Measurements from ENCODE around the gene ERCC2.

DNA sequence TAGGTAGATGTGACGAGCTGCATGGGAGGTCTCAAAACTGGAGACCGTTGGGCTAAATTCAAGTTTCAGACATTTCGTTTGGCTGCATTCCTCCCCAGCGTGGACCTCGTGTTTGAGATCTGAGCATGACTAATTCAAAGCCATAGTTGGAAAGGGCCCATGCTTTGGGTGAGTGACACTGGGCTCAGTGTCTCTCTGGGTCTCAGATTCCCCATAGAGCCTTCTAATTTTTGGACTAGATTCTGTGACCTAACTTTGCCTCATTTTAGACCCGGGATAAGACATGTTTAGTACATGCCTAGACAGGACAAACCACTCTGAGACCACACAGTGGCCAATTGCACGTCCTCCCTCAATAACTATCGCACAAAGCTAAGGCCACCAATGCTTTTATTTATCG lies 64.3 kb downstream of the ERCC2 start:
- no peak for TF ChIP-seq EGR1 (IDR thresholded peaks at IDR 0.05)
- TF ChIP-seq, protein P1, sequence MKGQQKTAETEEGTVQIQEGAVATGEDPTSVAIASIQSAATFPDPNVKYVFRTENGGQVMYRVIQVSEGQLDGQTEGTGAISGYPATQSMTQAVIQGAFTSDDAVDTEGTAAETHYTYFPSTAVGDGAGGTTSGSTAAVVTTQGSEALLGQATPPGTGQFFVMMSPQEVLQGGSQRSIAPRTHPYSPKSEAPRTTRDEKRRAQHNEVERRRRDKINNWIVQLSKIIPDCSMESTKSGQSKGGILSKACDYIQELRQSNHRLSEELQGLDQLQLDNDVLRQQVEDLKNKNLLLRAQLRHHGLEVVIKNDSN (IDR thresholded peaks at IDR 0.05): no peak
- no peak for TF ChIP-seq EP300 (IDR thresholded peaks at IDR 0.05; ENCODE audit: borderline replicate concordance)
- TF ChIP-seq, protein P2, sequence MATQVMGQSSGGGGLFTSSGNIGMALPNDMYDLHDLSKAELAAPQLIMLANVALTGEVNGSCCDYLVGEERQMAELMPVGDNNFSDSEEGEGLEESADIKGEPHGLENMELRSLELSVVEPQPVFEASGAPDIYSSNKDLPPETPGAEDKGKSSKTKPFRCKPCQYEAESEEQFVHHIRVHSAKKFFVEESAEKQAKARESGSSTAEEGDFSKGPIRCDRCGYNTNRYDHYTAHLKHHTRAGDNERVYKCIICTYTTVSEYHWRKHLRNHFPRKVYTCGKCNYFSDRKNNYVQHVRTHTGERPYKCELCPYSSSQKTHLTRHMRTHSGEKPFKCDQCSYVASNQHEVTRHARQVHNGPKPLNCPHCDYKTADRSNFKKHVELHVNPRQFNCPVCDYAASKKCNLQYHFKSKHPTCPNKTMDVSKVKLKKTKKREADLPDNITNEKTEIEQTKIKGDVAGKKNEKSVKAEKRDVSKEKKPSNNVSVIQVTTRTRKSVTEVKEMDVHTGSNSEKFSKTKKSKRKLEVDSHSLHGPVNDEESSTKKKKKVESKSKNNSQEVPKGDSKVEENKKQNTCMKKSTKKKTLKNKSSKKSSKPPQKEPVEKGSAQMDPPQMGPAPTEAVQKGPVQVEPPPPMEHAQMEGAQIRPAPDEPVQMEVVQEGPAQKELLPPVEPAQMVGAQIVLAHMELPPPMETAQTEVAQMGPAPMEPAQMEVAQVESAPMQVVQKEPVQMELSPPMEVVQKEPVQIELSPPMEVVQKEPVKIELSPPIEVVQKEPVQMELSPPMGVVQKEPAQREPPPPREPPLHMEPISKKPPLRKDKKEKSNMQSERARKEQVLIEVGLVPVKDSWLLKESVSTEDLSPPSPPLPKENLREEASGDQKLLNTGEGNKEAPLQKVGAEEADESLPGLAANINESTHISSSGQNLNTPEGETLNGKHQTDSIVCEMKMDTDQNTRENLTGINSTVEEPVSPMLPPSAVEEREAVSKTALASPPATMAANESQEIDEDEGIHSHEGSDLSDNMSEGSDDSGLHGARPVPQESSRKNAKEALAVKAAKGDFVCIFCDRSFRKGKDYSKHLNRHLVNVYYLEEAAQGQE (IDR thresholded peaks at IDR 0.05; ENCODE audit: low read depth): no peak
- no peak for TF ChIP-seq CREB1 (IDR thresholded peaks at IDR 0.05; ENCODE audit: low read depth)
- TF ChIP-seq CEBPB (IDR thresholded peaks at IDR 0.05): no peak
- no peak for TF ChIP-seq YY1 (IDR thresholded peaks at IDR 0.05; ENCODE audit: low read depth)
- no peak for TF ChIP-seq FOXM1 (IDR thresholded peaks at IDR 0.05; ENCODE audit: borderline replicate concordance, low read depth)
- TF ChIP-seq TAF1 (IDR thresholded peaks at IDR 0.05; ENCODE audit: low read depth): no peak
- no peak for TF ChIP-seq TEAD4 (IDR thresholded peaks at IDR 0.05)
- TF ChIP-seq, protein P3, sequence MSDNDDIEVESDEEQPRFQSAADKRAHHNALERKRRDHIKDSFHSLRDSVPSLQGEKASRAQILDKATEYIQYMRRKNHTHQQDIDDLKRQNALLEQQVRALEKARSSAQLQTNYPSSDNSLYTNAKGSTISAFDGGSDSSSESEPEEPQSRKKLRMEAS (IDR thresholded peaks at IDR 0.05): no peak; the same call in 1 of the 2 replicates
- TF ChIP-seq RAD21 (IDR thresholded peaks at IDR 0.05; ENCODE audit: low read depth): no peak
- no peak for TF ChIP-seq NFIC (IDR thresholded peaks at IDR 0.05)
- TF ChIP-seq TCF12 (IDR thresholded peaks at IDR 0.05; ENCODE audit: low read depth): no peak
